Liver (tissue), 2 donors: Measurements from ENCODE around the gene RASGRP4.

Experiments
- CTCF ChIP-seq: fragments of 150-350 bp; IDR thresholded peaks from 2 replicates; pipeline ENCODE4 v1.5.1; 2017; ENCODE audit warnings: improper control_type of control experiment, low read depth, low read length; ENCODE audit not compliant: missing input control
- MAX ChIP-seq: IDR thresholded peaks from 2 replicates; pipeline ENCODE4 v1.6.1; 2016; ENCODE audit warnings: antibody characterized with exemption
- donor health status: healthy.

- no peak for TF ChIP-seq MAX
- TF ChIP-seq CTCF: no peak
These were observed 25.0 kb upstream of the RASGRP4 start for GRCh38 chr19:38451036-38451435.
